Gastroesophageal sphincter (tissue), 3 donors: ENCODE results near the gene ATG7.

Experiments
- CTCF ChIP-seq, 4 experiments: fragments of 200-600 bp in 2 of 4; fragments of 450-650 bp in 2 of 4; sonication (generic) in 1 of 4; IDR thresholded peaks; one replicate each; pipeline ENCODE4 v1.5.1; 2017 to 2019; ENCODE audit warnings: antibody characterized with exemption in 4 of 4, mild to moderate bottlenecking in 2 of 4, moderate library complexity in 2 of 4
- EP300 ChIP-seq: sonication (generic); formaldehyde crosslinking; IDR thresholded peaks from one replicate; pipeline ENCODE4 v1.6.1; 2017; ENCODE audit warnings: antibody characterized with exemption, mild to moderate bottlenecking
- POLR2A ChIP-seq, 2 donors: fragments of 450-650 bp; IDR thresholded peaks; one replicate each; pipeline ENCODE4 v1.6.1; 2017; ENCODE audit warnings: antibody characterized with exemption in 2 of 2, mild to moderate bottlenecking in 2 of 2, moderate library complexity in 1 of 2
- POLR2AphosphoS5 ChIP-seq: sonication (generic); formaldehyde crosslinking; IDR thresholded peaks from one replicate; pipeline ENCODE4 v1.6.1; 2017; ENCODE audit warnings: antibody characterized with exemption

- TF ChIP-seq POLR2A (IDR thresholded peaks at IDR 0.05) (no peak), CTCF (IDR thresholded peaks at IDR 0.05) (no peak), POLR2AphosphoS5 (no peak), EP300 (no peak)
These were observed 251.4 kb downstream of the ATG7 start for GRCh38 chr3:11523572-11524101.
